ENCODE measurements around the gene NHLRC3.

The NHLRC3 gene

DNA sequence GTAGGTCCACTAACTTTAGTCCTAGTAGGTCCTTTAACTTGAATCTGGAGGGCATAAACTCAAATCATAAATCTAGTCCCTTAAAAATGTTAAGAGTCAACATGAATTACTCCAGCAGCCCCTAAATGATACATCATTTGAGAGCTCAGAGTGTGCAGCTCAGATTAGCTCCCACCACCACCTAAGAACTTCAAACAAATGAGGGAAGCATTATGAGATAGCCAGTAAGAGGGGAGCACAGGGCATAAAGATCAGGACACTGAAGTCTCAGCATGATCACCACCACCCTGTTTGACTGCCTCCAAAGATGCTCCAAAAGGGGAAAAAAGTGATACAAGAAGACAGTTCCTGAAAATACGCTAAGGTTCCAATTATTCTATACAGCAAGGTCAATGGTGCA is 6.1 kb upstream of the NHLRC3 start:
- no peak overlapping the region for H3K4me3 ChIP-seq (ENCODE audit: low read depth, low read length)
- no peak for DNase-seq (ENCODE audit: low read depth)
- TF ChIP-seq CTCF (IDR thresholded peaks at IDR 0.05; ENCODE audit: low read depth, low read length, missing control alignments), result no peak
- in situ Hi-C loops (cut with HindIII; ENCODE audit: low sequenced_read_pairs), result no loop called here

DNA sequence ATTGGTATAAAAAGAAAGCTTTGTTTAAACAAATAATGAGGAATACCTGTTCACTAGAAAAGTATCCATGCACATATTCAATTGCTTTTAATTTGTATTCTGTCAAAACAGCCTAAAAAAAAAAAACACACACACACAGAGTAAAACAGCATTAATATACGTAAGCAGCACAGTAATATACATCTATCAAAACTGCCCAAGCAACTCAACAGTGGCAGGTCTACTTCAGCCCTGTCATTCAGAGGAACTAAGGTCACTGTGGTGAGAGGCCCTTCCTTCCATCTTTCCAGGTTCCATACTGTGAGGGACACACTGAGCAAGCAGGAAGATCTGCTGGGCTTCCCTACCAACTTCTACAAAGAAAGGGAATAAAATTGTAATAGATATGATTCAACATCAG is 4.2 kb upstream of the NHLRC3 start:
- TF ChIP-seq CTCF (IDR thresholded peaks at IDR 0.05; ENCODE audit: low read depth, low read length, missing control alignments), result no peak
- no peak overlapping the region for H3K4me3 ChIP-seq (ENCODE audit: low read depth, low read length)
- no peak for DNase-seq (ENCODE audit: low read depth)
- in situ Hi-C loops (cut with HindIII; ENCODE audit: low sequenced_read_pairs), result no loop called here

DNA sequence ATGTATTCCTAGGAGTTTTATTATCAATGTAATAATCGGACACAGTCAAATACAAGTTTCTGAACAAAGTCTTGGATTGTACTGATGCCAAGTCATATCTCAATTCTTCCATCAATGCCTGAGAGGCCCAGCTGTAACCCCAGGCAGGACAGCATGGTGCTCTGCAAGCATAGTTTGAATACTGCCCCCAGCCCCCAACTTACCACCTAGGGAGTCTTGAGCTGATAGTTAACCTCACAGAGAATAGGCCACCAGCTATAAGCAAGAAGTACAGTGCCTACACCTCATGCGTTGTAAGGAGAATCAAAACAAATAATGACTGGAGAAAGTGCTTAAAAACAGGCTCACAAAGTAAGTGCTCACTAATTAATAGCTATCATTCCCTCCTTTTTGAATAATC is 3.1 kb upstream of the NHLRC3 start:
- TF ChIP-seq CTCF (IDR thresholded peaks at IDR 0.05; ENCODE audit: low read depth, low read length, missing control alignments), result no peak
- DNase-seq (ENCODE audit: low read depth), result no peak
- peak overlapping the region; percentile 98 for H3K4me3 ChIP-seq (ENCODE audit: low read depth, low read length)
- in situ Hi-C loops (cut with HindIII; ENCODE audit: low sequenced_read_pairs), result no loop called here

- in situ Hi-C loops (cut with HindIII; ENCODE audit: low sequenced_read_pairs), result no loop called here
Observed at GRCh38 chr13:39035799-39036198, 2.5 kb upstream of the NHLRC3 start.

DNA sequence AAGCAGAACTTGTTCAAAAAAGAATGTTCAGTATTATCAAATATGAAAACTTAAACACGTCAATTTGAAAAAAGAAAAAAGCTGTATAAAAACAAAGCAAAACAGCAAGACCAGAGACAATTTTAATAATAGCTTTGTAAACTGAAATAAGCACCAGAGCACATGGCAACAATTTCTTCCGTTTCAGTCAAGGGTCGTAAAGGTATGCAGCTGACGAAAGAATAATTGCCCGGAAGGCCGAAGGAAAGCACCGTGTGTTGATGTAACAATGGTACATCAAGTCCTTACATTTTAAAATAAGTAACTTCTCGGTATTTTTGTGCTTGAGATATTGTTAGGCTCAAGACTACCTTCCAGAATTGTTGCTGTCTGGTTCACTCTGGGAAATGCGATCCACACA is 2.0 kb upstream of the NHLRC3 start:
- peak overlapping the region; percentile 98 for H3K4me3 ChIP-seq (ENCODE audit: low read depth, low read length)
- DNase-seq (ENCODE audit: low read depth), result no peak
- no peak for TF ChIP-seq CTCF (IDR thresholded peaks at IDR 0.05; ENCODE audit: low read depth, low read length, missing control alignments)
- in situ Hi-C loops (cut with HindIII; ENCODE audit: low sequenced_read_pairs), result no loop called here

More at GRCh38 chr13:39035799-39036198, 2.5 kb upstream of the NHLRC3 start:
- no peak for DNase-seq (ENCODE audit: low read depth)
- peak overlapping the region; percentile 98 for H3K4me3 ChIP-seq (ENCODE audit: low read depth, low read length)
- TF ChIP-seq CTCF (IDR thresholded peaks at IDR 0.05; ENCODE audit: low read depth, low read length, missing control alignments), result no peak

DNA sequence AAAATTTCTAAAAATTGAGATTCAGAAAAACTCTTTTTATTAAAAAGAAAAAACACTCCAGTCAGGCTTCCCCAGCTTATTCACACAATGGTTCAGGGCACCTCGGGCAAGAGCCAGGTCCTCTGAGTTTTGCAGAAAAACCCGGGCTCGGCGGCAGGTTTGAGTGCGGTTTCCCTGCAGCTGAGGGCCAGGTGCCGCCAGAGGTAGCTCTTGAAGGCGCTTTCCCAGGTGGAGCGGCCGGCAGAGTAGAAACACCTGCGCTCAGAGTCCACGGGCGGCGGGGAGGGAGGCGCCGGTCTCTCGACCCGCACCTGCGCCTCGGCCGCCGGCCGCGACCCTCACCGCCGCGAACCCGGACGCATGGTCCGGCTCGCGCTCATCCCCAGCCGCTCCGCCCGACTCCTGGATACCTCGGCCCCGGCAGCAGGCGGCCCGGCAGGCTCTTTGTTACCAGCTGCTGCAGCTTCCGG is 811 bp upstream of the NHLRC3 start:
- in situ Hi-C loops (cut with HindIII; ENCODE audit: low sequenced_read_pairs), result no loop called here
- TF ChIP-seq CTCF (IDR thresholded peaks at IDR 0.05; ENCODE audit: low read depth, low read length, missing control alignments), result no peak
- DNase-seq (ENCODE audit: low read depth), result no peak
- peak overlapping the region; percentile 98 for H3K4me3 ChIP-seq (ENCODE audit: low read depth, low read length)

DNA sequence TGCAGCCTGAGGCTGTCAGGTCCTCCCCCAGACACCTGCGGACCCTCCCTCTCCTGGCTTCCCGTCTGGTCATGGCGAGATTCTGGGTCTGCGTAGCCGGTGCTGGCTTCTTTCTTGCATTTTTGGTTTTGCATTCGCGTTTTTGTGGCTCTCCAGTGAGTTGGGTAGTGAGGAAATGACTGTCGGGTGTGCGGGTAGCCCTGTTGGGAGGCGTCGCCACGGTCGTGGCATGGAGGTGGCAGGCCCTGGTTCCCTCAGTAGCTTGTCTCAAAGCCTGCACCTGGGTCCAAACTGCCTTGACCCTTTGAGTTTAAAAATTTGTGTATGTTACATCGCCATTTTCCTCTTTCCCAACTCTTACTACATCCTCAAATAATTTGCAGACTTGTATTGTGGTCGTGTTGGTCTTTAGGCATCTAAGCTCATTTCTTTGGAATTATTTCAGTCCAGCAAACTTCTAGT is 344 bp downstream of the NHLRC3 start:
- peak overlapping the region; percentile 98 for H3K4me3 ChIP-seq (ENCODE audit: low read depth, low read length)
- no peak for DNase-seq (ENCODE audit: low read depth)
- TF ChIP-seq CTCF (IDR thresholded peaks at IDR 0.05; ENCODE audit: low read depth, low read length, missing control alignments), result no peak
- in situ Hi-C loops (cut with HindIII; ENCODE audit: low sequenced_read_pairs), result no loop called here
